Activated CD8-positive, alpha-beta T cell treated with anti-CD3 and anti-CD28 coated beads for 36 hours (primary cell): Measurements from ENCODE around the gene IGSF23. TPM values are rescaled to one million over a fixed set of nuclear protein-coding genes. Genes with fewer than 3 reads are reported as not detected.

Source experiments
- ATAC-seq: fragments of 200-7000 bp; cut with Tn5 transposase; one replicate; pipeline ENCODE4 v1.10.0; 2021; ENCODE audit warnings: mild to moderate bottlenecking, moderate library complexity
- CTCF ChIA-PET: fragments of 350-600 bp; sonication (Branson Sonifier 250); formaldehyde crosslinking; loops from one replicate; lab custom pipeline; 2021; ENCODE audit warnings: antibody characterized with exemption; lab: Charles Lee
- POLR2A ChIA-PET: fragments of 350-600 bp; sonication (Branson Sonifier 250); formaldehyde crosslinking; loops from one replicate; lab custom pipeline; 2021; ENCODE audit warnings: antibody characterized with exemption; lab: Charles Lee
- DNase-seq: peaks from one replicate; pipeline ENCODE4 v3.0.0-alpha.2; 2020
- H3K27ac Mint-ChIP-seq: one replicate; pipeline ENCODE4 v1.8.0; 2021; ENCODE audit warnings: mild to moderate bottlenecking, mixed read lengths
- H3K27me3 Mint-ChIP-seq: one replicate; pipeline ENCODE4 v1.8.0; 2021; ENCODE audit warnings: mixed read lengths
- H3K36me3 Mint-ChIP-seq: one replicate; pipeline ENCODE4 v1.8.0; 2021; ENCODE audit warnings: low read depth, mixed read lengths
- H3K4me1 Mint-ChIP-seq: one replicate; pipeline ENCODE4 v1.8.0; 2021; ENCODE audit warnings: low read depth, mixed read lengths
- H3K4me3 Mint-ChIP-seq: one replicate; pipeline ENCODE4 v1.8.0; 2021; ENCODE audit warnings: mild to moderate bottlenecking, moderate library complexity, mixed read lengths
- H3K9me3 Mint-ChIP-seq: one replicate; pipeline ENCODE4 v1.8.0; 2021; ENCODE audit warnings: mixed read lengths
- intact Hi-C: fragments of 100-400 bp; cut with micrococcal nuclease; formaldehyde crosslinking; loops from one replicate; pipeline ENCODE4 v1.10.0; 2022
- total RNA-seq, 2 experiments: library from RNA; stranded (reverse); gene quantifications; one replicate each; pipeline ENCODE4 v1.2.3, GENCODE V29; 2021
- TF ChIP-seq, protein P1 (sequence below): fragments of 200-600 bp; IDR thresholded peaks from one replicate; pipeline ENCODE4 v1.8.0; 2022; ENCODE audit warnings: antibody characterized with exemption, mild to moderate bottlenecking

The IGSF23 gene
- total RNA-seq, 2 experiments from 2014 or later = not detected

DNA sequence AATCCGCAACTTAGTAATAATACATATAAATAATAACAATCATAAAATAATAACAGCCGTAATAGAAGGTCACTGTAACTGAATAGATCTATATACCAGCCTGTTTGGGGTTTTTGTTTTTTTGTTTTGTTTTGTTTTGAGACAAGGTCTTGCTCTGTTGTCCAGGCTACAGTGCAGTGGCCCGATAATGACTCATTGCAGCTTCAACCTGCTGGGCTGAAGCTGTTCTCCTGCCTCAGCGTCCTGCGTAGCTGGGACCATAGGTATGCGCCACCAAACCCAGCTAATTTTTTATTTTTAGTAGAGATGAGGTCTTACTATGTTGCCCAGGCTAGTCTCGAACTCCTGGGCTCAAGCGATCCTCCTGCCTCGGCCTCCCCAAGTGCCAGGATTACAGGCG is 950 bp downstream of the IGSF23 start:
- no peak for DNase-seq
- H3K4me3 Mint-ChIP-seq = no peak overlapping the region
- TF ChIP-seq, protein P1, sequence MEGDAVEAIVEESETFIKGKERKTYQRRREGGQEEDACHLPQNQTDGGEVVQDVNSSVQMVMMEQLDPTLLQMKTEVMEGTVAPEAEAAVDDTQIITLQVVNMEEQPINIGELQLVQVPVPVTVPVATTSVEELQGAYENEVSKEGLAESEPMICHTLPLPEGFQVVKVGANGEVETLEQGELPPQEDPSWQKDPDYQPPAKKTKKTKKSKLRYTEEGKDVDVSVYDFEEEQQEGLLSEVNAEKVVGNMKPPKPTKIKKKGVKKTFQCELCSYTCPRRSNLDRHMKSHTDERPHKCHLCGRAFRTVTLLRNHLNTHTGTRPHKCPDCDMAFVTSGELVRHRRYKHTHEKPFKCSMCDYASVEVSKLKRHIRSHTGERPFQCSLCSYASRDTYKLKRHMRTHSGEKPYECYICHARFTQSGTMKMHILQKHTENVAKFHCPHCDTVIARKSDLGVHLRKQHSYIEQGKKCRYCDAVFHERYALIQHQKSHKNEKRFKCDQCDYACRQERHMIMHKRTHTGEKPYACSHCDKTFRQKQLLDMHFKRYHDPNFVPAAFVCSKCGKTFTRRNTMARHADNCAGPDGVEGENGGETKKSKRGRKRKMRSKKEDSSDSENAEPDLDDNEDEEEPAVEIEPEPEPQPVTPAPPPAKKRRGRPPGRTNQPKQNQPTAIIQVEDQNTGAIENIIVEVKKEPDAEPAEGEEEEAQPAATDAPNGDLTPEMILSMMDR = no peak
- H3K27me3 Mint-ChIP-seq = peaks cover under 1% of the 10 kb centered on the region
- intact Hi-C loops = no loop called here
- no peak for ATAC-seq
- H3K27ac Mint-ChIP-seq = no peak overlapping the region
- POLR2A ChIA-PET = no interaction called here
- CTCF ChIA-PET = interaction anchor here (1.1 to 1.2 kb wide), 2 partner anchors 31 to 43 kb away, joined by 3 read pairs; no protein-coding TSS in a partner anchor
- H3K9me3 Mint-ChIP-seq = no peaks in the 10 kb centered on the region
- no peaks in the 10 kb centered on the region for H3K4me1 Mint-ChIP-seq
- no peaks in the 10 kb centered on the region for H3K36me3 Mint-ChIP-seq

DNA sequence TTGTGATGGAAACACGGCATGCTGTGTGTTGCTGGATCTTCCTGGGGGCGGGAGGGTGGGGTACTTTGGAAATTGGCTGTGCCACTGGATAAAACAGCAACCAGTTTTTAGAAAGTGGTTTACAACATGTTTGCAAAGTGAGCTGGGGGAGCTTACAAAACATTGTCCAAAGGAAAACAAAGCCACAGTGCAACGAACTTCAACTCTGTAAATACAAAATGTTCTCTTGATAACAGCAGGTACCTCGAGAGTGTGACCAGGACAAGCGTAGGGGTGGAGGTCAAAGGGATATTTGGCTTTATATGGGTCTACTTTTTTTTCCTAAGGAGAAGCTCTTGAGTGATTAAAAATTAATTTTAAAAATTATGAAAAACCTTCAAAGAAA is 2.5 kb downstream of the IGSF23 start:
- Mint-ChIP-seq H3K27me3 (no peaks in the 10 kb centered on the region), H3K9me3 (no peaks in the 10 kb centered on the region), H3K27ac (no peak overlapping the region), H3K4me1 (no peaks in the 10 kb centered on the region), H3K36me3 (no peaks in the 10 kb centered on the region), H3K4me3 (no peak overlapping the region)
- ChIA-PET CTCF (interaction anchor here (0.6 kb wide), 1 partner anchor 45 kb away, joined by 3 read pairs; no protein-coding TSS in a partner anchor), POLR2A (no interaction called here)
- TF ChIP-seq, protein P1 = no peak
- DNase-seq = no peak
- intact Hi-C loops = no loop called here
- ATAC-seq = no peak

DNA sequence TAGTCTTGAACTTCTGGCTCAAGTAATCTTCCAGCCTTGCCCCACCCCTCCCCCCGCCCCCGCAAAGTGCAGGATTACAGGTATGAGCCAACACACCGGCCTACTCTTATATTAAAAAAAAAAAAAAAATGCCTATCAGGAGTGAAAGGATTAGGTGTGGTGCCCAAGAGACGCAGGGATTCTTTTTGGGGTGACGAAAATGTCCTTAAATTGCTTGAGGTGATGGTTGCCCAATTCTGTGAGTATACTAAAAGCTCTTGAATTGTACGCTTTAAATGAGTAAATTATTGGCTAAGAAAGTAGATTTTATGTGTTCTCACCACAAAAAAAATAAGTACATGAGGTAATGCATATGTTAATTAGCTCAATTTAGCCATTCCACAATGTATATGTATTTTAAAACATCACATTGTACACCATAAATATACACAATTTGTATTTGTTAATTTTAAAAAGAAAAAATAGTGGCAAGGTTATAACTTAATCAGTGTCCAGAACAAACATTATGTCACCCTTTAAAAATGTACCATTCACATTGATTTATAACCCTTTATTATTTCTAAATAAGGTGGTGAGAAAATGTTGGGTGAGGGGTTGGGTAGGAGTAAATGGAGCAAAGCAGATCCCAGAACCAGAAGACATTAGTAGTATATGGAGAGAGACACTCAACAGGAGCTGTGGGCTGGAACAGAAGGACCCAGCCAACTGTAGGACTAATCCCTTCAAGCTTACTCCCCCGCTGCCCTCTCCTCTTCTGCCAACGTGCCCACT is 3.9 kb downstream of the IGSF23 start:
- Mint-ChIP-seq H3K27ac (no peak overlapping the region), H3K27me3 (no peaks in the 10 kb centered on the region), H3K4me3 (no peak overlapping the region), H3K9me3 (no peaks in the 10 kb centered on the region), H3K4me1 (no peaks in the 10 kb centered on the region), H3K36me3 (no peaks in the 10 kb centered on the region)
- TF ChIP-seq, protein P1 = no peak
- intact Hi-C loops = no loop called here
- no peak for ATAC-seq
- ChIA-PET CTCF (interaction anchor here (1.5 kb wide), 1 partner anchor 46 kb away, joined by 5 read pairs; no protein-coding TSS in a partner anchor), POLR2A (no interaction called here)
- DNase-seq = no peak

DNA sequence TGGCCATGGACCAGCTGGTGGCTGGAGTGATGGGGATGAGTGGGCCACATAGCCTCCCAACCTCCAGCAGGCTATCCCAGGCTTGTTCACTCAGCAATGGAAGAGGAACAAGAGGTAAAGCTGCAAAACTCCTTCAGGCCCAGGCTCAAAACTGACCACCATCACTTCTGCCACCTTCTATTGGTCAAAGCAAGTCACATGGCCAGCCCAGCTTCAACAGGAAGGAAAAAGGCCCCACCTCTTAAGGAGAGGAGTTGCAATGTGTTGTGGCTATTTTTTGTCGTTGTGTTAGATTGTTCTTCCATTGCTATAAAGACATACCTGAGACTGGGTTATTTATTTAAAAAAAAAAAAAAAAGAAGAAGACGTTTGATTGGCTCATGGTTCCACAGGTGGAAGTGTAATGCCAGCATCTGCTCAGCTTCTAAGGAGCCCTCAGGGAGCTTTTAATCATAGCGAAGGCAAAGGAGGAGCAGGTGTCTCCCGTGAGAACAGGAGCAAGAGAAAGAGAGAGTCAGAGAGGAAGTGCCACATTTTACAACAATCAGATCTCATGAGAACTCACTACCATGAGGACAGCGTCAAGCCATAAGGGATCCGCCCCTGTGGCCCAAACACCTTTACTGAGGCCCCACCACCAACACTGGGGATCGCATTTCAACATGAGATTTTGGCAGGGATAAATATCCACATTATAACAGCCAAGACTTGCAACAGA is 5.4 kb downstream of the IGSF23 start:
- ChIA-PET CTCF (no interaction called here), POLR2A (no interaction called here)
- peaks cover 1% of the 10 kb centered on the region for H3K27me3 Mint-ChIP-seq

More for the DNA sequence above, 5.4 kb downstream of the IGSF23 start:
- no peak overlapping the region for H3K27ac Mint-ChIP-seq
- no peak for DNase-seq
- no peak overlapping the region for H3K4me3 Mint-ChIP-seq
- intact Hi-C loops = no loop called here
- no peaks in the 10 kb centered on the region for H3K9me3 Mint-ChIP-seq
- TF ChIP-seq, protein P1 = no peak
- ATAC-seq = no peak
- H3K4me1 Mint-ChIP-seq = no peaks in the 10 kb centered on the region
- no peaks in the 10 kb centered on the region for H3K36me3 Mint-ChIP-seq
